Measurements from ENCODE around the gene SUN5. TPM values are rescaled to one million over a fixed set of nuclear protein-coding genes. Genes with fewer than 3 reads are reported as not detected.

SUN5 gene
- total RNA-seq, 1 experiment from 2014 or later, result not detected

DNA sequence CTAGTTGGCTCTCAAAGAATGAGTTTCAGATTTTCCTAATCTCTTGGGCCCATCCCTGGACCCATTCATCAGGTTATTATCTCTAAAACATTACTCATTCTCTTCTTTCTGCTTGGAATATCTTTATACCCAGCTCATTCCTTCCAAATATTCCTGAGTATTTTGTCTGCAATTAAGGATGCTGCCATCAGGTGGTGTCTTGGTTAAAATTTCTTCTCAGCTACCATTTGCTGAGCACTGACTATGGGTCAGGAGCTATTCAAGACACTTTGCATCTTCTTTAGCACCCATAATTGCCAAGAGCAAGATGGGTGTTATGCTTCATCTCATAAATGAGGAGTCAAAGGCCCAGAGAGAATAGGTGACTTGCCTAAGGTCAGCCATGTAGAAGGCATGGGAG is 8.4 kb downstream of the SUN5 start:
- DNase-seq (ENCODE audit: low spot score), result no peak

DNA sequence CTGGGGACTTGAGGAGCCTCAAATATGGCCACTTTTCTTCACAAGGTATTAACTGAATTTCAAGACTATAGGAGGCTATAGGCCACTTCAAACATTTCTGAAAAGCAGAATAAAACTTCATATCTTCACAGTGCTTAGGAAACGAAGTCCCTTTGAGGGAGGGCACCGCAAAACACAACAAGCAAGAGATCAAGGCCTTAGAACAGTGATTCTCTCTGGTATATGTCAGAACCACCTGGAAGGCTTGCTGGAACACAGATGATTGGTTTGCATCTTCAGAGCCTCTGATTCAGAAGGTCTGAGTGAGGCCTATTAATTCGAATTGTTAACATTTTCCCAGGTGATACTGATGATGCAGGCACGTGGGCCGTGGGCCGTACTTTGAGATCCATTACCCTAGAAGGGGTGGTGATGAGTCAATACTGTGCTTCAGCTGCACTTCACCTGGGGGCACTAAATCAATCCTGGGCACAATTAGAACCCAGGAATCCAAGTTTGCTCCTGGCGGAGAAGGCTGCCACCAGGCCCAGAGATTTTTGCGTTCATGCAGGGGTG is 10.7 kb downstream of the SUN5 start:
- DNase-seq (ENCODE audit: low spot score), result no peak

DNA sequence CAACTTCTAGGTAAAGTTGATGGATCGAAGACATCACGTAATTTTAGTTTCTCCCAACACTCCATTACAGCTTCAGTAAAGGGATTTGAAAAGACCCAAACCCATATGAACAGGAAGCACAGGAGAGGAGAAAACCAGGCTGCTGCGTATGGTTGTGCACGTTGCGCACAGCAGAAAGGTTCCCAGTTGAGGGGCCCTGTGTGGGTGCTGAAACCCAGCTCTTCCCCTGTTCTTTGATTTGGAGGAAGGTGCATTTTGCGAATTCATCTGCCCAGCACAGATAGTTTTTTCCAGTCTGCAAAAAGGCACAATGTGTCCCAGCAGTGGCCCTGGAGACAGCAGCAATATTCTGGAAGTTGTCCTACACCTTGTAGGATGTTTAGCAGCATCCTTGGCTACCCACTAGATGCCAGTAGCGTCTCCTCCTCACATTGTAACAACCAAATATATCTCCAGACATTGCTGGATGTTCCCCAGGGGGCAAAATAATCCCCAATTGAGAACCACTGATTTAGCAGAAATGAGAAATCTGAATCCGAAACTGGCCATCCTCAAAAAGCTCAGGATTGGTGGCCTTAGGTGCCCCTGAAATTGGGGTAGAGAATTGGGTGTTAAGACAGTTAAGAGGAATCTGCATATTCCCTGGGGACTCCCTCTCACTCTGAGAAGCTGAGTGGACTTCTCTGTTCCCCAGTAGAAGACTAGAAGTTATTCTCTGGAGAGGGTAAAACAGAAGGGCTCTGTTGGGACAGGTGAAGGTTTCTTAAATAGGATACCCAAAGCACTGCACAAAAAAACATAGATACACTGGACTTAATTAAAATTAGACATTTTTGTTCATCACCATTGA is 12.2 kb downstream of the SUN5 start:
- DNase-seq (ENCODE audit: low spot score), result no peak

DNA sequence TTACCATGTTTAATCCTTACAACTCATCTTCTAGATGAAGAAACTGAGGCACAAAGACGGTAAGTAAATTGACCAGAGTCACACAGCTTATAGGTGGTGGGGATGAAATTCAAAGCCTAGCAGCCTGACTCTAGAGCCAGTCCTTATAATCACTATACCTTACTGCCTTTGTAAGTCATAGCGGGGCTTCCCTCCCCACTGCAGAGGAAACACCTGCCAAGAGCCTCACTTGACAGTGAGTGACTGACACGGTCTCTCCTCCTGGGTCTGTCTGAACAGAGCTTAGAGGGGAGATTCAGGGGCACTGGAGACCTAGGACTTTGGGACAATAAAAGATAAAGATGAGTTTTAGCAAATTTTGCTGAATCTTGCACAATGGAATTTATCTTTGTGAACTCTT is 12.8 kb downstream of the SUN5 start:
- DNase-seq (ENCODE audit: low spot score), result no peak

DNA sequence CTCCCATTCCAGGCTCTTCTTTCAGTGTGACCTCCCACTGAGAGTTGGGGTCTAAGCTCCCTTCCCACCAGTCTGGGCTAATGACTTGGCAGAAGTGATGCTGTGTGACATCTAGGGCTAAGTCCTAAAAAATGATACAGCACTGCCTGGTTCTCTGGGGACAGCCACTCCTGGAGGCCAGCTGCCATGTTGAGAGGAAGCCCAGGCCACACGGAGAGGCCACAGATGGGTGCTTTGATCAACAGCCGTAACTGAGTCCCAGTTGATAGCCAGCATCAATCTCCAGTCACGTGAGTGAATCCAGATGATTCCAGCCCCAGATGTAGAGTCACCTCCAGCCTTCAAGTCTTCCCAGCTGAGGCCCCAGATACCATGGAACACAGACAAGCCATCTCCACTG is 13.8 kb downstream of the SUN5 start:
- no peak for DNase-seq (ENCODE audit: low spot score)

DNA sequence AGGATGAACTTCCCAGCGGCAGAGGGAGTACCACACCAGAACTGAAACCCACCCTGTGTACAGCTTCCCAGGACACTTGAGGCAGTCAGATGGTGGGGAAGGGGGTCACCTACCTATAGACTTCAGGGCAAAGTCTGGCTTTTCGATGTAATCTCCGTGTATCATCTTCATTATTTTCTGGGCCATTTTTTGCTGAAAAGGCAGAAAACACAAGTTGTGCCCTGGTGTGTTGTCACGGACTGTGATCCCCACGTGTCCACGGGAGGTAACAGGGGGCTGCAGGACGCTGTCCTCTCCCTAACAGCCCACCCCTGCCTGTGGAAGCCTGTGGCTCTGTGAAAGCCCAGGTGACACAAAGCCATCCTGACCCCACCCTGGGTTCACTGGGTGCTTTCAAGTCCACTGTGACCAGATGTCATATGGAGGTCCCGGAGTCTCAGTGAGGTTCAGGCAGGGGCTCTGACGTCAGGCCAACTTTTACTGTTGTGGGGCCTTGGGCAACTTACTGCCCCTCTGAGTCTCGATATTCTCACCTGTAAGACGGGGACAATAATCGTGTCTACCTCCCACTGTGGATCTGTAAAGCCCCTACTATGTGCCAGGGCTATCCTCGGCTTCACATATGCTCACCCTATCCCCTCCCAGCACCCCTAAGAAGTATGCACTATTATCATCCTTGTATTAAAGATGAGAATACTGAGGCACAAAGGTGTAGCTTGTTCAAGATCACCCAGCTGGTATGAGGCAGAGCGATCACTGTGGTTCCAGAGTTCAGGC is 14.5 kb downstream of the SUN5 start:
- no peak for DNase-seq (ENCODE audit: low spot score)

DNA sequence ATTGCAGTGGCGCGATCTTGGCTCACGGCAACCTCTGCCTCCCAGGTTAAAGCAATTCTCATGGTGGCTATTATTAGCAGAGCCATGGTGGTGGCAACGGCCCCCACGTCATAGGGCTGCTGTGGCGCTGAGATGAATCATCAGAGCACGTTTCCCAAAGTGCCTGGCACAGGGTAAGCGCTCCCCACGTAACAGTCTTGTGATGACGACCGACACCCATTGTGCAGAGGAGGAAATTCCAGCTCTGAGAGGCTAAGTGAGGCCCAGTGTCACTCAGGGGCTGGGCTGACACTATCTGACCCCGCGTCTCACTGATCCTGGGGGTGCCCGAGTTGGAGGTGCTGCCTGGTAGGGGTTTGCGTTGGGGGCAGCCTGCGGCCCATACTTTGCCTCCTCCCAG is 16.2 kb downstream of the SUN5 start:
- DNase-seq (ENCODE audit: low spot score), result no peak

DNA sequence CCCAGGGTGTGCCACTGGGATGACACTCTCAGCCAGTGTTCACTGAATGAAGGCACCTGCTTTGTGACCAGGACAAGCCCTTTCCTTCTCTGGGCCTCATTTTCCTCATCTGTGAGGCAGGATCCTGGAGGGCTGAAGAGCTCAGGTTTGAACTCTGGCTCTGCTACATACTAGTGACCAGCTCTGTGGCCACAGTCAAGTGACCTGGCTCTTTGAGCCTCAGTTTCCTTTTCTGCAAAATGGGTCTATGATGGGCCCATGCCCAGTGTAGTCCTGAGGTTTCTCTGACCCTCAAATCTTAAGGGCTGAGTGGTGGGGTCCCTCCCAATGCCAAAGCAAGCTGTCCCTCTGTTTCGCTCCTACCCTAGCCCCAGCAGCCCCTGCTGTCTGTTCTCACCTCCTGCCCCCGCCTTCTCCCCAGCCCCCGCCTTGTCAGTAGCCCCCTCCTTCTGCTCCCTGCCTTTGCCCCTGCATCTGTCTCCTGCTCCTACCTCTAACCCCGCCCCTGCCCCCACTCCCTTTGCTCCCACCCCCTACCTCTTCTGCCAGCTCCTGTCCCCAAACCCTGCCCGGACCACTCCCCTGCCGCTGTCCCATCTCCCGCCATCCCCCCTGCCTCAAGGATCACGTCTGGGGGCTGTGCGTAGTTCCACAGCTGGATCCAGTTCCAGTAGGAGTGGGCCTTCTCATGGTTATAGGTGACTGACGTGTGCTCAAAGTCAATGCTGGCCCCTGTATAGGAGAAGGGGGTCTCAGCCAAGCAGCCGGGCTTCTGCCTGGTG is 17.0 kb downstream of the SUN5 start:
- DNase-seq (ENCODE audit: low spot score), result no peak

DNA sequence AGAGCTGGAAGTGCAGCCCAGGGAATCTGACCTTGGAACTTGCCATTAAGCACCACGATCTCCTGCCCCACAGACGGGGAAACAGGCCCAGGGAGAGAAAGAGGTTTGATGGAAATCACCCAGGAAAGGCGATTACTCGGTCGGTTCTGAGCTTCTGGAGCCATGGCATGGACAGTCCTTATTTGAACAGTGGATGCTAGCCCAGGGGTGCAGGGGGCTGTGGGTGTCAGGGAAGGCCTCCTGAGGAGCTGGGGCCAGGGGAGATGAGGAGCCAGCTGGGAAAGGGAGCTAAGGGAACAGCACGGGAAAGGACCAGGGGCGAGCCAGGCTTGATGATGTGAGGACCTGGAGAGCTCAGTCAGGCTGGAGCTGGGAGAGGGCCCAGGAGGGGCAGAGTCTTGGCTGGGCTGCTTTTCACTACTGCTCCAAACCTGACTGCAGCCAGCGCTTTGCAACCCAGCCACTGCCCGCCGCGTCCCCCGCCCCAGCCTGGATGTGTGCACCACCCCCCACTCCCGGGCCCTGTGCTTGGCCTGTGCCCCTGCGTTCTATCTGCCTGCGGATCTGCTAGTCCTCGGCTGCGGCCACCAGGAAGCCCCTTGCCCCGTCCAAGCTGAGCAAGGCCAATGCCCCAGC is 17.8 kb downstream of the SUN5 start:
- DNase-seq (ENCODE audit: low spot score), result no peak

DNA sequence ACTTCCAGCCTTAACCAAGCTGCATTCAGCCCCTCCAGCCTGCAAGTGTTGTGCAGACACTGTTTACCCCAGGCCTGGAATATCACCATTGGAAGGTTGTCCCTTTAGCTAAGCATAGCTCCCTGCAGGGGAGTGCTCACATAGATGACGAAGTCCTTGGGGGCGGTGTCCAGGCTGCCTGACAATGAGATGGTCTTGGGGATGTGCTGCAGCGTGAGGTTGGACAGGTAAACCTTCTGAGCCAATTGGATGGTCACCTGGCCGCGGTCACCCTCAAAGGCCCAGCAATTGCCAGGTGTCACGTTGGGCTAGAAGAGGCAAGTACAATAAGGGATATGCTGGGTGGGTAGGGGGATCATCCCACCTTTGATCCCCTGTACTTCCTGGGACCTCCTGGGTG is 18.6 kb downstream of the SUN5 start:
- no peak for DNase-seq (ENCODE audit: low spot score)

DNA sequence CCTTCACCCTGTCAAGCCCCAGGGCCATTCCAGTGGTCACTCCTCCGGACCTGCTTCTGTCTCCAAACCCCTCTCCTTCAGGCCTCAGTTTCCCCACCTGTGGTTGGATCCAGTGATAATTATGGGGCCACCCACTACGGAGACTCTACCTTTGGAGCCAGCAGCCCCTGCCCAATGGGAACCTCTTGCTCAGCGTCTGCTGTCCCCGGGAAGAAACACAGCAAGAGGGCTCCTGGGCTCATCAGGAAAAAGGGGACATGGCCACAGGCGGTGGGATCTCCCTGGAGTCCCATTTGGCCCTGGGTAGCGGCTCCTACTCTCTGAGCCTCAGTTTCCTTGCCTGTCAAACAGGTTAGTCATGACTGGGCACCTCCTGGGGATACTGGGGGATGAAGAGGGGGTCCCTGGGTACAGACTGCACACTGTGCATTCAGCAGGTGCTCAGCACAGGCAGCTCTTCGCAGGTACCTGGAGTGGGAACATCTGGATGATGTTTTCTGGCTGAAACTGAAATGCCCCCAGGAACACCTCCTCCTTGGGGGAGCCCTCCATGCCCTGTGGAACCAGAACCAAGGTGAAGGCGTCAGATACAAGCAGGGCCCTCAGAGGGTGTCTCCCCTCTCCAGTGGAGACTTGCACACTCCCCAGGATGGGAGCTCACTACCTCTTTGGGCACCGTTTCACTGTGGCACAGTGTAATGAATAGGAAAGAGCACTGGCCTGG is 19.4 kb downstream of the SUN5 start:
- DNase-seq (ENCODE audit: low spot score), result no peak

DNA sequence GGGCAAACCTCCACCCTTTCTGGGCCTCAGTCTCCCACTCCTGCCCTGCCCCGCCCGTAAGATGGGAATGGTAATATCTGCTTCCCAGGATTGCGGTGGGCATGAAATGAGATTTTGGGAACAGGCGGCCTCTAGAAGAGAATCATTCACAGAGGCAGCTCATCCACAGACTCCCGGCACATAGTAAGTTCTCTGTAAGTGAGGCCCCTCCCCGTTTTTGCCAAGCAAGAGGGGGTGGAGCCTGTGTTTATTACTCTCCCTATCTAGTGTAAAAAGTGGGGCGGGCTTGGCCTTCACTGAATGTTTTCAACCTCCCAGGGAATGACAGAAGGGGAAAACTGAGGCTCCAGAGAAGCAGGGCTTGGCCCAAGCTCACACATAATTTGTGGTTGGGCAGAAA is 20.0 kb downstream of the SUN5 start:
- DNase-seq (ENCODE audit: low spot score), result no peak

DNA sequence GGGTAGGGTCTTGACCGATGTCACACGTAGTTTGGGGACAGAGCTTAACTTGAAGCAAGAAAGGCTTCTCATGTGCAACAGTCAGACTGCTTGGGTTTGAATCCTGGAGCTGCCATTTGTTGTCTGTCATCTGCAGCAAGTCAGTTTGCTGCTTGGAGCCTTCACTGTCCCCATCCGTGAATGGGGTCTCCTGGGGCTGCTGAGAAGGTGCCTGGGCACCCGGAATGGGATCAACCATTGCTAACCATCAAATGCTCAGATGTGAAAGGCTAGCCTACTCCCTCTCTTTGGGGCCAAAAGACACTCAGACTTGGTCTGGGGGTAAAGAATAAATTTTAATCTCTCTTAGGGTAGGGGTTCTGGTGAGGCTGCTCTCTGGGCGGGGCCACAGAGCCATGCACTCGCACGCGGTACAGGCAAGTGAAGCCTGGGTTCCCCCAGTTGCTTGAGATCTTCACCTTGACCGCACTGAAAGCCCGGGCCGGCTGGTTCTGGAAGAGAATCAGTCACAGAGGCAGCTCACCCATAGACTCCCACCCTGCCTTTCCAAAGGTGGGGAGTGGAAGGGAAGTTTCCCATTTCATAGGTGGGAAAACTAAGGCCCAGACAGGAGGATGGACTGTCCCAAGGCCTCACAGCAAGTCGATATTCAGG is 20.6 kb downstream of the SUN5 start:
- no peak for DNase-seq (ENCODE audit: low spot score)

DNA sequence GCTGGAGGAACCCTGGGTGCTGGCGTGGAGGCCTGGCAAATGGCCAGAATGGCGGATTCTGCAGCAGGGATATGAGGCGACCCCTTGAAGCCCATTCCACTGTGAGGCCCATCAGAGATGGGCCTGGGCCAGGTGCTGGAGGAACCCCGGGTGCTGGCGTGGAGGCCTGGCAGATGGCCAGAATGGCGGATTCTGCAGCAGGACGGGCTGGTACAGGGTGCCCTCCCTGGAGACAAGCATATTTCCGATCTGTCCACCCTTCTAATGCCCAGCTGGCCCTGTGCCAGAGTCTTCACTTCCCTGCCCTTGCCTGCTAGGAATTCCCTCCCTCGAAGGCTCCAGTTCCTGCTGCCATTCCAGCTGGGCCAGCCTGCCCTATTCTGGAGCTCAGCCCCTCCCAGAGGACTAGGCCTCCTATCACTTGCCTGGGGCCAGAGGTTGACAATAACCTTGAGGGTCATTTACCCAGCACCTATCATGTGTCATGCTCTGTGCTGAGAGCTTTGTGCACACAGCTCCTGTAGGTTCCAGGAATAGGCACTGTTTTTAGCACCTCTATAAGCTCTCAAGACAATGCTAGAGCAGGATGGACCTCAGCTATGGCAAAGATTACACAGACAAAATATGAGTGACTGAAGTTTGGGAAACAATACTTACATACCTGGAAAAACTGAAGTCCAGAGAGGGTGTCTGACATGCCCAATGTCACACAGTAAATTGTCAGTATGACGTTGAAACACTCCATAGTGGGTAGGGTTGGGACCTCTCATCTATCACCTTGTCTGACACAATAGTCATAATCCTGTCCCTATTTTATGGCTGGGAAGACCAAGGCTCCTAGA is 21.4 kb downstream of the SUN5 start:
- peak; percentile 33 for DNase-seq (ENCODE audit: low spot score)

DNA sequence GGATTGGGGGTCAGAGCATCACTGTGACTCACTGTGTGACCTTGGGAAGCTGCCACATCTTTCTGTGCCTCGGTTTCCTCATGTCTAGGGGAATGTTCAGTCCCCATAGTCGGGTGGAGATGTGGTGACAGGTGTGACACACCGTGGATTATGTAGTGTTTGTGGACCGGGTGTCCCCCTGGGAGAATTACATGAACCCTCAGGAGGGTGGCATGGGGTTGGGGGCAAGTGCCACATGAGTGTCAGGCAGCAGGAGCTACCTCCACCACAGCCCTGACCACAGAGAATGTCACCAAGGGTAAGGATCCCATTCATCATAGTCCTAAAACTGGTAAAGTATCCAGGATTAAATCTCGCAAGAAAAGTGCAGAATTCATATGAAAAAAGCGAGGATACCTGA is 23.2 kb downstream of the SUN5 start:
- DNase-seq (ENCODE audit: low spot score), result no peak

DNA sequence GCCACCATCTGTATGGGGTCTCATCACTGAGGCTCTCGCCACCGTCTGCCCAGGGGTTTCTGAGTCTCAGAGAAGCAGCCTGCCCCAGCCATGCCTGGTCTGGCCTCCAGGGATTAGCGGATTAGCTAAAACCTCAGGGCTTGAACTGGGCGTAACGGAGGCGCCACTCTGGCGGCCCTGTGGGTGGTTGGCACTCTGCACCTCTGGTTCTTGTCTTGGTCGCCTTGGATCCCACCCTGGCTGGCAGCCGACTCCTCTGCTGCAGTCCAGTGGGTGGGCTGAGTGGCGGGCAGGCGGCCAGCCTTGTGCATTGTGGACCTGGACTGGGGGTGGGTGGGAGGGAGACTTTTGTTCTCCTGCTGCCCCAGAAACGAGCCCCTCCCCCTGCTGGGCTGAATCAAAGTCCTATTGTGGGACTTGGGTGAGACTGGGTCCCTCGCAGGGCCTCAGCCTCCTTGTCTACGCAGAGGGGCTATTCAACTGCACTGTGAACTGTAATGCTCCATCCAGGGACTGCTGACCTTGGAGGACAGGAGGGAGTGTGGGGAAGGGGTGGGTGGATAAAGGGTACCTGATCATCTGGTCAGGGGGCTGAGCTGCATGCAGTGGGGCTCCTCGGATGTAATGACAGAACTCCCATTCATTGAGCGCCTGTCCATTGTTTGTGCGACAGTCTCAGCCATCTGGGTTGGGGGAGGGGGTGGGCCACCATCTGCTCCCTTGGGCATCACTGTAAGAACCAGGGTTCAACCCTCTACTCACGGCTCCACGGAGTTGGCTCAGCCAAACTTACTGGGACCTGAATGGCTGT is 23.9 kb downstream of the SUN5 start:
- DNase-seq (ENCODE audit: low spot score), result no peak

DNA sequence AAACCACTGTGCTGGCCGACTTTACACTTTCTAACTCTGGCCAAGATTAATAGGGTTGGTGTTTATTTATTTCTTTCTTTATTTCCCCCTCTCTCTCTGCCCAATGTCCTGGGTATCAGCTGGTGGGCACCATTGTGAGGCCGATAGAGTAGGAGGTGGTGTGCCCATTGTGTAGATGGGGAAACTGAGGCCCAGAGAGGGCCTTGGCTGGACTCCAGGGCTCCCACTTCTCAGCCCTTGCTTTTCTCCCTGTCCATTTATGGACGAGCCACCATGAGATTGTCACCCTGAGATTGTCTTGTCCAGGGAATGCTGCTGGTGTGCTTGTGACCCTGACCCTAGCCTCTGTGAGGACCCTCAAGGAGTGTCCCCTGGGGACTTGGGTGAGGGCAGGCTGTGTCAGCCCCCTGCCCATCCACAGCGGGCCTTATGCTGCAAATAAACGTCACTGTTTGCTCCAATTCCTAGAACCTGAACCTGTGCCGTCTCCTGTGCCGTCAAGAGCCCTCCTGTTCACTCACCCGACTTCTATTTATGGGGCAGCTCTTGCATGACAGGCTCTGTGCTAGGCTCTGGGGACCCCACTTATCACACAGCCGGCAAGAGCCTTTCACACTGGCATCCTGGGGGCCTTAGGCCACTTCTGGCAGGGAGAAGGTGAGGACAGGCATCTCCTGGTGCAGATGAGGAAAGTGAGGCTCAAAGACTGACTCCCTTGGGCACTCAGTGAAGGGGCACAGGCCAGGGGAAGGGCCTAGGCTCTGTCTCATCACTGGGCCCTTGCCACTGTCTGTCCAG is 24.8 kb downstream of the SUN5 start:
- DNase-seq (ENCODE audit: low spot score), result no peak

DNA sequence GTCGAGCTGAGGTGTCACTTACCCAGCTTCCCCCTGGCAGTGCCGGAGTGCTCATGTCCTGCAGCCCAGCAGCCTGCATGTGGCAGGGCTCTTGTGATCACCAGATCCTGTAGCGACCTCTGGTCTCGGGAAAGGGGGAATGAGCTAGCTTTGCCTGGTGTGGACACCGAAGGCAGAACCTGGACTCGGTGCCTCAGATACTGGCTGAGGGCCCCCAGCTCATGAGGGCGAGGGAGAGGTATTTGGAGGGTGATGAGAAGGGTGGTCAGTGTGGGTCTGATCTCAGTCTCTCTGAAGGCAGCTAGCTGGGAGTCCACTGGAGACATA is 26.3 kb downstream of the SUN5 start:
- no peak for DNase-seq (ENCODE audit: low spot score)
